HG03521 (cell line): ENCODE measurements around the gene VPS13D.

Source experiments
- ATAC-seq: cut with Tn5 transposase; IDR thresholded peaks from one replicate; pipeline ENCODE4 v1.9.1; 2021; ENCODE audit warnings: mild to moderate bottlenecking, moderate library complexity; ENCODE audit not compliant: unreplicated experiment

Gene VPS13D

DNA sequence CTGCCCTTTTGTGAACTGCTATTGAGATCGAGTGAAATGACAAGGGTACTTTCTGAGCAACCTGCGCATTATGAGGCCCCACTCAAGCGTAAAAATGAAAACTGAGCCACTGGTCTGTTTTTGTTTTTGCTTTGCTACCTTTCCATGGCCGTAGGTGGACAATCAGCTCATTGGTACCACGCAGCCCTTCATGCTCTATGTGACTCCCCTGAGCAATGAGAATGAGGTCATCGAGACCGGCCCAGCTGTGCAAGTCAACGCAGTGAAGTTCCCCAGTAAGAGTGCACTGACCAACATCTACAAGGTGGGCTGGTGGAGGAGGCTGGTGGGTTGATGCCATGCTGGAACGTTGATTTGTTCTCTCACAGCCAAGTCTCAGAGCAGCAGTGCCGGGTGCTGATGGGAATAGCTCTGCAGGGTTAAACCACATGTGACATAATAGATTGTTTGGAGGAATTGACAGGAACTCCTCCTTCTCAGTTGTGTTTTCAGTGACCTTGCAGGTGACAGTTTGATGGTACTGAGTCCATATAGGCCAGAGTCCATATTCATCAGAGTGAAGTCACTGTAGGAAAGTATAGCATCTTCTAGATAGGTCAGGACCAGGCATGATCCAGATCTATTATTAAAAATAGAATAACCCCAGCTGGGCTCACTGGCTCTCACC, 170.3 kb downstream of the VPS13D start:
- ATAC-seq, result no peak

DNA sequence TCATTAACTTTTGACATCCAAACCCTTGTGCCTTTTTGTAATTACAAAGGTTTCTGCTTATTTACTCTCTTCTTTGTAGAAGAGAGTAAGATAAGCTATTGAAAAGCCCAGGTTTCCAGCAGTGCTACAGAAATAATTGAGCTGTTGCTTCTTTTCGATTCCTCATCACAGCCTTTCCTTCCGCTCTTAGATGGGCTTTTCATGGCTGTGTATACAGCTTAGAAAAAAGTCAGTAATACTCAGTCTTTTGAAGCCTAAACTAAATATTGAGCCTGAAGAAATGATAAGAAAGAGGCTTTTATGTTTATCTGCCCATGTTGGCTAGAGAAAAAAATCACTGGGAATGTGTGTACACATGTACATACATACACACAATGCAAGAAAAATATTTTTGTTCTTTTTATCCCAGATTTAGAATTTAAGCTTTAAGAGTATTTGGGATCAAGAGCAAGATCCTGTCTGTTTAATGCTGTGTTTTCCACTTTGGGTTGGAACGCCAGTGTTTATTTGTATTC, 172.4 kb downstream of the VPS13D start:
- ATAC-seq, result no peak

DNA sequence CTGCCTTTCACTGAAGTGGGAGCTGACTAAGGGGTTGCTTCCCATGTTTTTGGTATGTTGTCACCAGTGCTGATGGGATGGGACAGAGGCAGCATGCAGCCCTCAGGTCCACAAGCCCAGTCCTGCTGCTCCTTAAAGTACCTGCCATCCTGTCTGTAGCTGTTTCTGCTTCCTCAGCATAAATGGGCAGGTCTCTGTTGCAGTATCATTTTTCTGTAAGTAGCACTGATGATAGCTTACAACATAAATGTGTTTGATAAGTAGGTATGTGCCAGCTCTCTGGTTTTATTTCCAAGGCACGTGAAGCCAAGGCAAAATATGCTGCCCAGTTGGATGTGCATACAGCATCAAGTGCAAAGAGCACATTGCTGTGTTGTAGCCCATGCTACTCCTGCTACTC, 173.0 kb downstream of the VPS13D start:
- no peak for ATAC-seq

DNA sequence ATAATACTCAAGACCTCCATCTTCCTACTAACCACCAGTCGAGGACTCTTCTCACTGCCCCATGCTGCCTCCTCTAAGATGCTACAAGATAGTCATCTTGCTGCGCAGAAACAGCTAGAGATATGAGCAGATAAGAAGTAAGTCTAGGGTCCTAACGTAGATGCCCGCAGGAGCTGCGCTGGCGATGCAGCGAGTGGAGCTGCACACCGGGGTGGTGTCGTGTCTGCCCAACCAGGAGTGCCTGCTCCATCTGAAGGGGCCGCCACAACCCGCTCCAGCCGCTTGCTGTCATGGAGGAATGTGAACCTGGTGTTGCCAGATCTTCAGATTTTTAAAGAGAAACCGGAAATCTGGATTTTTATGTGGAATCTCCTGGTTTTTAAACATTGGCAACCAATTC, 175.1 kb downstream of the VPS13D start:
- ATAC-seq, result no peak

DNA sequence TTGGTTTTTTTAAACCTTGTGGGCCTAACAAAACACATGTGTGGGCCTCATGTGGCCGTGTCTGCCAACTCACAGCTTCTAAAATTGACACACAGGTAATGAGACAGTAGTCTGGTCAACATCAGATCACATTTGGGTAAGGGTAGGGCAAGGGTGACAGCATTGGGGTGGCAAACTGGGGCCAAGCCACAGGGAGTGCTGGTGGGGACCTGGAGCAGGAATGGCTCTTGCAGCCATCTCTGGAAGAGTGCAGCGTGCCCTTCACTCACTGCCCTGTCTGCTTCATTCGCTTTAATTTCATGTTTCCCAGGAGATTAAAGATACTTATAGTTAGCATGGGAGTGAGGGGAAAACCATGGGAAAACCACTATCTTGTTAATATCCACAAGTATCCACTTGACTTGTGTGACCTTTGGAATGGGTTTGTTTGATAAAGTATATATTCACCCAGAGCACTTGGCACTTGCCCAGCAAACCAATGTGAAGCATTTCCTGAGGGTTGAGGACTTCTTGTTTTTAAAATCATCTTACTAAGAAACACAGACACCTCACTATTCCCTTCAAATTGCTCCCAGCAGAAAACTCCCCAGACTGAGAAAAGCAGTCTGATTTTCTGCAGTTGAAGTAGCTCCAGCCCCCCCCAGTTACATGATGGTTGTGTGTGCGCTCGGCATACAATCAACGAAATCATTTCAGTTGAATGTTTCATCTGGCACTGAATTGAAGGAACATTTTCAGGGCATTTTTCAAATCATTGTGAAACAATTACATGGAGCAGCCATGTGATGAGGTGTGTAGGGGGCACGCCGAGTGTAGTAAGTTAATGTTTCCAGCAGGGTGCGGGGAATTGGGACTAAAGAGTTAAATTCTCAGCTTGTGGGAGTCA, 175.7 kb downstream of the VPS13D start:
- no peak for ATAC-seq

DNA sequence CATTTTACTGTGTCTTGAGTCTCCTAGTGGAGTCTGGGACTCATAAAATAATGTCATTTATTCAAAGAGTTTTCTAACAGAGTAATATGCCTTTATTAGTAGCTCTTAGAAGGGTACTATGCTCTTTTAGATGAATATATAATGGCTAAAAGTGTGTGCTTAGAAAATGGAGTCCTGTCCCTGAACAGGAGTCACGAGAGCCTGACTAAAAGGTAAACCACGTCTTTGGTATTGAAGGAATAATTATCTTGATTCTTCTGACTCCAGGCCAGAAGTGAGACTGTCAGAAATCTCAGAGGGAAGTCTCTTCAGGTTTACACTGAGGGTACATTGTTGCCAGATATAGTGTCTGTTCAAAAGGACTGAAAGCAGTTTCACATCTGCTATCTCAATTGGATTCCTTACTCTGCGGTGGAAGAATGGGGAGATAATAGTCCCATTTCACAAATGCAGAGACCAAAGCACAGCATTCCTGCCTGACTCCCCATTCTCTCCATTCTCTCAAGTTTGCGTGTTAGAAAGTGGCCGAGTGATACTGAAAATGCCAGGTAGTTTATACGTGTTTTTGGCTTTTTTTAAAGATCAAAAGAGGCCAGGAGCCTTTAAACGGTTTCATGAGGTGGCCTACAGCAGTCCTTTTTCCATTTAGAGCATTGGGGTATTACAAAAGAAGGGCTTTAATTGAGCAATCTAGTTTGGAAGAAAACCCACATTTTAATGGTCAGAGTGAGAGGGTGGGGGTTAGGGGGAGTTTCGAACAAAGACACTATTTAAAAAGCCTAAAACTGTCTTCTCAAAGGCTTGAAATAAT, 176.6 kb downstream of the VPS13D start:
- ATAC-seq, result no peak

DNA sequence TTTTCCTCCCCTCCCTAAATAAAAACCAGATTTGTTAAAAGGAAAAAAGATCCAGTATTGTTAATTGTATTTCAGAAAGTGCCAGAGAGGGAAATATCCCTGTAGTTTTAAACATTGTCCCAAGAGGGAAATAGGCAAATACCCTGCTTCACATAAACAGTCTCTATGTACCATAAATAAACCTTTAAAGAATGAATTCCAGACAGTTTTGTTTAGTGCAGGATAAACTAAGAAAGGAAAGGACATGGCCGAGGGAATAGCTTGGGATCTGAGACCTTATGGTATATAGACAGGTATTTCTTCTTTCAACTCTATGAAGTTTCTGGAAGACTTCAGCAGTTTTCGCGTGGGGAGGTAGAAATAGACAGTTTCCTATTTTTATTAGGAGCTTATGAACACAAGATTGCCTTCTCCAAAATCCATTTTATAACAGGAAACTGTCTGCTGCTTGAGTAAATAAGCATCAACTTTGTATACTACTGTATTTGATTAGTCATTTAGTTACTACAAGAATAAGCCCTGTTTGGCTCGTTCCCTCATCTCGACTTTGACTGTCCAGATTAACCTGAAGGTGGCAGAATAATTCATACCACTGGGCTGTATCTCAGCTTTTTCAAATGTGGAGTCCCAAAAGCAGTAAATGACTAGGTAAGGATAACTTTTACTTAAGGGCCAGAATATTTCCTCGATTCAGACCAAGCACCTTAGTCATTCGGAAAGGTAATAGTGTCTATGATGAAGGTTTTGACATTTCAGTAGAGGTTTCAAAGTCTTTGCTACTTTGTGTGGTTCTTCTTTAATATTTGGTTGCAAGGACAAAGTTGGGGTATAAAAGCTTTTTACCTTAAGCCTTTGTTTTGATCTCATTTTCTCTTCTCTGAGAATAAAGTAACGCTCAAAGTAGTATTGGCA, 177.5 kb downstream of the VPS13D start:
- no peak for ATAC-seq

DNA sequence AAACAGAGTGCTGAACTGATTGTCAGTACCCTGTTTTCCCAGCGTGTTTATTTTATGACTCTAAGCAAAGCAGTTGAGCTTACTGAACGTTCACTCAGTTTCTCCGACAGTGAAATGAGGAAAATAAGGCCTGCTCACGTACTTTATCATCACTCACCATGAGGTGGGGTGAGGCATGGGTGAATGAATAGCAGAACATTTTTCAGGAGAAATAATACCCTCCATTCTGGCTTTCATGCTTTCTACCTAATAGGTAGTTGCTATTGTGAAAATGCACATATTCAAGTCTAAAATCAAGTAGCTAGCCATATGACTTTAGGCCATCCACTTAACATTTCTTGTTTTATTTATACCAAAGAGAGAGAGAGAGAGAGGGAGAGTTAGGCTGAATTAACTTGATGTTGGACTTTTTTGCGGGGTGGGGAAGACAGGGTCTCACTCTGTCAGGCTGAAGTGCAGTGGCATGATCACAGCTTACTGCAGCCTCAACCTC, 178.2 kb downstream of the VPS13D start:
- ATAC-seq, result no peak

DNA sequence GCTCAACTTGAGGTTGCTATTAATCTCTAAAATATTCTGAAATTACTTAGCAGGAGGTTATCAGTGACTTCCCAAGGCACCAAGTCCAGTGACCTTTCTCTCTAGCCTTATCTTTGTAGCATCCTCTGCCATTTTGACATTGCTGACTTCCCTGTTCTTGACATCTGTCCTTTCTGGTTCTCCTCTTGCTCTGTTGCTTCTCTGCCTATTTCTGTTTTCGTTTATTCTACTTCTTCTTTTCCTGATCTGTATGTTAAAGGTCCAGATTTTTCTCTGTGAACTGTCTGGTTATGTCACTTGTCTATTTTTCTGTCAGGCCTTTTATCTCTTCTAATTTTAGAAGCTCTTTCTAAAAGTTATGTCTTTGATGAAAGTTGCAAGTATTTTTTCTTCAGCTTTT, 178.8 kb downstream of the VPS13D start:
- no peak for ATAC-seq

DNA sequence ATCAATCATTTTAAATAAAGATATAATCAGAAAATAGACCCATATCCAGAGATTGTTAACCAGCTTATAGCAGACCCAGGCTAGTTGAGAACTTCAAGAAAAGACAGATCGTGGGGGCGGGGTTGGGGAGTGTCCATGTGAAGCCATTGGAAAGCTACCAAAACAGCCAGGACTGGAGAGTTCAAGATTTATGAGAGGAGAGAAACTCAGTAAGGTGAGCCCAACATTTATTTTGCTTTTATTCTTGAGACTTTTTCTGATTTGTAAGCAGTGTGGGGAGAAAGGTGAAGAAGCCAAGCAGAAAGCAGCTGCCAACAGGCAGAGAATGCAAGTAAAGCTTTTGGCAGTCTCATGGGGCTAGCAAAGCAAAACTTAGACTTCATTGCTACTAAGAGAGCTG, 179.9 kb downstream of the VPS13D start:
- ATAC-seq, result no peak

DNA sequence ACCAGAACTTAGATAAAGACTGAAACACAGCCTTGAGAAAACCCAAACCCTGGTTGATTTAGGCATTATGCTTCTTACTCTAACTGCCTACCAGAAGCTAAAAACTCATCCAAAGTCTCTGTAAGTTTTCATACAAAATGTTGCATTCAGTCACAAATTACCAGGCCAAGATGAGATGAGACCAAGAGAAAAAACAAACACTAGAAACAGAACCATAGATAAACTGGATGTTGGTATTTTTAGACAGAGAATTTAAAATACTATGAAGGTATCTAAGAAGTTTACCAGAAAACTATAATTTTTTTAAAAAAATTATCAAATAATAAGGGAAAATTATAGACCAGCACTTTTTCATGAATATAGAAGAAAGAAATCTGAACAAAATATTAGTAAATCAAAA, 180.5 kb downstream of the VPS13D start:
- ATAC-seq, result no peak

DNA sequence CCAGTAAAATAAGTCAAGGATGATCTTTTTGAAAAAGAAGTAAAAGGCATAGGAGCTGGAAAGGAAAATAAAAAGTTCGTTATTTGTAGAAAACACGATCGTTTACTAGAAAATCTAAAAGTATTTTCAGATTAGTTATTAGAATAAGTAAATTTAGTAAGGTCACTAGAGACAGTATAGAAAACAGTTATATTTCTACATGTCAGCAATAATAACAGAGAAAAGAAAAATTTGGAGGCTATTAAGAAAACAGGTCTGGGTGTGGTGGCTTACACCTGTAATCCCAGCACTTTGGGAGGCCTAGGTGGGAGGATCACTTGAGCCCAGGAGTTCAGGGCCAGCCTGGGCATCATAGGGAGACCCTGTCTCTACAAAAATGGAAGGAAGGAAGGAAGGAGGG, 181.3 kb downstream of the VPS13D start:
- no peak for ATAC-seq

DNA sequence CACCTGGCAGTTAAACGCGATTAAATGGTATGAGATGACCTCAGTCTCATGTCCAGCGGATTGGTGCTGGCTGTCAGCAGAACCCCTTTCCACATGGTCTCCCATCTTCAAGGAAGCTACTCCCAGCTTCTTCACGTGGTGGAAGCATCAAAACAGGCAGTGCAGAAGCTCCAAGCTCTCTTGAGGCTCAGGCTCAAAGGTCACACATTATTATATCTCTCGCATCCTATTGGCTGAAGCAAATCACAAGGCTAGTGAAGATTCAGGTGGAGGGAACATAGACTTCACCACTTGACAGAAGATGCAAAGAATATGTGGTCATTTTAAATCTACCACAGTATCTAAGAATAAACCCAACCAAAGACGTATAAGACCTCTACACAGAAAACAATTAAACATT, 181.9 kb downstream of the VPS13D start:
- no peak for ATAC-seq

DNA sequence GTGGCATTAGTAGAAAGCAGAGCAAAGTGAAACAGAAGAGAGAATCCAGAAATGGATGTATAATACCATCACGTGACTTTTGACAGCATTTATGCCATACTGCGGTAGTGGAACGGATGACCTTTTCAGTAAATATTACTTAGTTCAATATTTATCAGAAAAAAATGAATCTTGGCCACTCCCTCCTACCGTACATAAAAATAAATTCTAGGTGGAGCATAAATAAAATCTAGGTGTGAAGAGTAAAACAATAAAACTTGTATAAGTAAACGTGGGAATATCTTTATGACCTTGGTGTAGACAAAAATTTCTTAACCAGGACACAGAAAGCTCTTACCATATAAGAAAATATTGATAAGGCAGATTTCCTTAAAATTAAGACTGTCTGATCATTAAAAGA, 182.6 kb downstream of the VPS13D start:
- ATAC-seq, result no peak

DNA sequence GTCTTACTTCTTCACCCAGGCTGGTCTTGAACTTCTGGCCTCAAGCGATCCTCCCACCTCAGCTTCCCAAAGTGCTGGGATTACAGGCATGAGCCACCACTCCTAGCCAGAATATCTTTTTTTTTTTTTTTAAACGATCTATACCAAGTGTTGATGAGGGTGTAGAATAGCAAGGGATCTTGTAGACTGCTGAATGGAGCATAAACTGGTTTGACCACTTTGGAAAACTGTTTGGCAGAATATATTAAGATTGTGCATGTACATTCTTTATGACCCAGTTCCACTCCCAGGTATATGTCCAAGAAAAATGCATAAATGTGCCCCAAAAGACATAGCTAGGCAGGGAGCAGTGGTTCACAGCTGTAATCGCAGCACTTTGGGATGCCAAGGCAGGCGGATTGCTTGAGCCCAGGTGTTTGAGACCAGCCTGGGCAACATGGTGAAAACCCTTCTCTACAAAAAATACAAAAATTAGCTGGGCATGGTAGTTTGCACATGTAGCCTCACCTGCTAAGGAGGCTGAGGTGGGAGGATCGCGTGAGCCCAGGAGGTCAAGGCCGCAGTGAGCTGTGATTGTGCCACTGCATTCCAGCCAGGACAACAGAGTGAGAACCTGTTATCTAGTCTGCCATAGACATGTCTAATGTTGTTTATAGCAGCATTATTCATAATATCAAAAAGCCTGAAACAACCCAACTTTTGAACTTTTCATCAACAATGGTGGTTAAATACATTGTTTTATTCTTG, 184.0 kb downstream of the VPS13D start:
- ATAC-seq, result no peak

DNA sequence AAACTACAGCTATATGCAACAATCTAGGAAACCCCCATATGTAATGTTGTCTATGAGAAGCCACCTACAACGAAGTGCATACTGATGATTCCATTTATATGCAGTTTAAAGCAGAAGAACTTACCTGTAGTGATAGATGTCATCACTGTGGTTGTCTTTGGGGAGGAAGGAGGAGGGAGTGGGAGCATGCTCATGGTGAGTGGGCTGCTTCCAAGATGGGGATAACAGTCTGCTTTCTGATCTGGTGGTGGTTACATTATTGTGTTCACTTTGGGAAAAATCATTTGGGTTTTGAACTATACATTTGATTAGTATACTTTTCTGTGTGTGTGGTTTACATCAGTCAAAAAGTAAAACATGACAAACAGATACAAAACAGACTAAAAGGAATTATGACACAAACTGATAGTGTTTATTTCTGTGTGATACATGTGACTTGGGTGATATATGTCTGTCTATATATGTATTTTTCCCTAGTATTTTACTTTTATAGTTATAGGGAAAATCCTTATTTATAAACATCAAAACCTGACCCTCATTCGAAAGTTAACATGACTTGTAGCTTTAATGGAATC, 184.7 kb downstream of the VPS13D start:
- ATAC-seq, result no peak

DNA sequence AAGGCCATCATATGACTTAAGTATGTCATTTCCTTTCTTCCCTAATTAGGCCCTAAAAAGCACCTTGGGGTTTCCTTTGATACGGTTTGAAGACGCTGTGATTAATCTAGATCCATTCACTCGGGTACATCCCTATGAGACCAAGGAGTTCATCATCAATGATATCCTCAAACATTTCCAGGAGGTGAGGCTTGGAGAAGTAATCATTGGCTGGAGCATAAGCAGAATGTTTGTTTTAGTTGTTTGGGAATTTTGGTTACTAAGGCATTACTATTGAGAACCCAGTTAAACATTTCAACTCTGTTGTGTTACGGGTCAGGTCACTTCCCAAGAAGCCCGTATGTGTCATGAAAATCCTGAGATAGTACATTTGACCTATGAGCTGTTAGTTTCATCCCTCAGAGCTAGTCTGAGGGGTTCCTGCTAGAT, 185.2 kb downstream of the VPS13D start:
- ATAC-seq, result no peak

DNA sequence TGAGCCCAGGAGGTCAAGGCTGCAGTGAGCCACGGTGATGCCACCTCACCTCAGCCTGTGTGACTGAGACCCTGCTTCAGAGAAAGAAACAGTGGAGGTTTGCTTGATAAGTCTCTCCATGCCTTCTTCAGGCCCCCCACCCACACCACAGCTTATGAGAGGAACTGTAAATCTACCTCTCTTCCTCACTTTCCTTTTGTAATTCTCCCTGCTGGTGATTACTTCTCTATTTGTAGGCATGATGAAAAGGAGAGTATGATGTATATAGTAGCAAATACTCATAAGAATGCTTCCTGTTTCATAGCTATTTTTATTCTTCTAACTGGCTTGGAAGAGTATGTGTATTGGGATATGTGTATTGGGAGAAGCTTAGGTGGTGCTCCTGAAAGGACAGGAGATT, 186.3 kb downstream of the VPS13D start:
- ATAC-seq, result no peak

DNA sequence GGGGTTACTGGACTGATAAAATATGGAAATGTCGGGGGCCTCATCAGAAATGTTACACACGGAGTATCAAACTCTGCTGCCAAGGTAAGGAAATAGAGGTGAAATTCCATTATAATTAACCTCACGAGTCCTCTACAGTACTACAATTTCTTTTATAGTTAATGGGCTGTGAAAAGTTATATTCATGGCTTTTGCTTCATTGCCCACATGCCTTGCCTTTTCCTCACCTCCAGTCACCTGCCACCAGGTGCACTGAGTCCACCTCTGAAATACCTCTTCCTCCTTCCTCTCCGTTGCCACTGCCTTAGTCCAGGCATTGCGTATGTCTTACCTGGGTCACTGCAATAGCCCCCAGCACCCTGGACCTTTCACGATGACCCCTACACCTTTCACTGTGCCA, 186.9 kb downstream of the VPS13D start:
- ATAC-seq, result no peak
